Mesendoderm (in vitro differentiated cells): ENCODE data around the gene NECTIN4.

ENCODE experiments used
- DNase-seq: peaks from one replicate; pipeline ENCODE4 v3.0.0; 2013
- H2AK5ac ChIP-seq: 2 replicates; pipeline ENCODE4 v1.6.1; 2013; ENCODE audit warnings: low read length, inconsistent platforms
- H2BK120ac ChIP-seq: 2 replicates; pipeline ENCODE4 v1.6.1; 2013; ENCODE audit warnings: low read depth, mild to moderate bottlenecking, low read length, moderate library complexity, mixed read lengths
- H2BK15ac ChIP-seq: replicated peaks from 2 replicates; pipeline ENCODE4 v1.6.1; 2013; ENCODE audit warnings: low read depth, mild to moderate bottlenecking, moderate library complexity
- H2BK5ac ChIP-seq: 2 replicates; pipeline ENCODE4 v1.6.1; 2013; ENCODE audit warnings: low read length, inconsistent platforms
- H3K18ac ChIP-seq: 2 replicates; pipeline ENCODE4 v1.6.1; 2013; ENCODE audit warnings: mild to moderate bottlenecking, low read length, mixed read lengths
- H3K23ac ChIP-seq: one replicate; pipeline ENCODE4 v1.6.1; 2013; ENCODE audit warnings: low read length
- H3K27ac ChIP-seq: 2 replicates; pipeline ENCODE4 v1.5.1; 2013; ENCODE audit warnings: low read depth, mild to moderate bottlenecking, inconsistent platforms, low read length, moderate library complexity
- H3K27me3 ChIP-seq: 2 replicates; pipeline ENCODE4 v1.6.1; 2013; ENCODE audit warnings: low read length, control low read depth, mild to moderate bottlenecking, inconsistent platforms; ENCODE audit not compliant: insufficient read depth, poor library complexity
- H3K36me3 ChIP-seq: 2 replicates; pipeline ENCODE4 v1.6.1; 2013; ENCODE audit warnings: low read length, inconsistent platforms; ENCODE audit not compliant: control insufficient read depth, insufficient read depth
- H3K4ac ChIP-seq: one replicate; pipeline ENCODE4 v1.6.1; 2013; ENCODE audit warnings: low read depth, mild to moderate bottlenecking, low read length, moderate library complexity
- H3K4me1 ChIP-seq: 2 replicates; pipeline ENCODE4 v1.6.1; 2013; ENCODE audit warnings: low read depth, low read length, inconsistent platforms; ENCODE audit not compliant: control insufficient read depth
- H3K4me2 ChIP-seq: 2 replicates; pipeline ENCODE4 v1.6.1; 2013; ENCODE audit warnings: low read length
- H3K4me3 ChIP-seq: 2 replicates; pipeline ENCODE4 v1.5.1; 2013; ENCODE audit warnings: mild to moderate bottlenecking, low read length
- H3K56ac ChIP-seq: one replicate; pipeline ENCODE4 v1.6.1; 2013; ENCODE audit warnings: low read length
- H3K79me1 ChIP-seq: 2 replicates; pipeline ENCODE4 v1.6.1; 2013; ENCODE audit warnings: low read length, inconsistent platforms
- H3K79me2 ChIP-seq: 2 replicates; pipeline ENCODE4 v1.6.1; 2013; ENCODE audit warnings: mild to moderate bottlenecking, low read length; ENCODE audit not compliant: control insufficient read depth, insufficient read depth
- H3K9ac ChIP-seq: 2 replicates; pipeline ENCODE4 v1.6.1; 2013; ENCODE audit warnings: low read length, inconsistent platforms
- H4K5ac ChIP-seq: one replicate; pipeline ENCODE4 v1.6.1; 2013; ENCODE audit warnings: low read length
- H4K8ac ChIP-seq: one replicate; pipeline ENCODE4 v1.6.1; 2013; ENCODE audit warnings: low read depth, mild to moderate bottlenecking, control low read depth, low read length, moderate library complexity
- WGBS: extraction: QIAGEN DNeasy Blood & Tissue Kit; methylation state at CpG from one replicate; pipeline ENCODE4 v1.1.7; 2013; ENCODE audit warnings: low lambda C conversion rate, missing lambda C conversion rate; ENCODE audit not compliant: insufficient coverage; ENCODE audit errors: extremely low coverage; 5-methylcytosine and 5-hydroxymethylcytosine counted together

The NECTIN4 gene

DNA sequence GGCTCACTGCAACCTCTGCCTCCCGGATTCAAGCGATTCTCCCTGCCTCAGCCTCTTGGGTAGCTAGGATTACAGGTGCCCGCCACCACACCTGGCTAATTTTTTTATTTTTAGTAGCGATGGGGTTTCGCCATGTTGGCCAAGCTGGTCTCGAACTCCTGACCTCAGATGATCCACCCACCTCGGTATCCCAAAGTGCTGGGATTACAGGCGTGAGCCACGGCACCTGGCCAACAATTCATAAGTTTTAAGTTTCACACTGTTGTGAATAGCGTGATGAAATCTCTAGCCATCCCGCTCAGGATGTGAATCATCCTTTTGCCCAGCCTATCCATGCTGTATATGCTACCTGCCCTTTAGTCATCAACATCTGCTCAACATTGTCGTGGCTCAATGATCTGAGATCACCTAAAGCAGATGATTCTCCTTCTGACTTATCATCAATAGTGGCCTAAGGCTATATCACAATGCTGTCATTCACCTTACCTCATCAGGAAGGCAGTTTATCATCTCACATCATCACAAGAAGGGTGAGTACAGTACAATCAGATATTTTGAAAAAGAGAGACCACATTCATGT lies 25.9 kb upstream of the NECTIN4 start:
- WGBS, result no CpG with 5 or more reads among the region's 12 CpGs
- H3K4ac ChIP-seq, result no peak overlapping the region

DNA sequence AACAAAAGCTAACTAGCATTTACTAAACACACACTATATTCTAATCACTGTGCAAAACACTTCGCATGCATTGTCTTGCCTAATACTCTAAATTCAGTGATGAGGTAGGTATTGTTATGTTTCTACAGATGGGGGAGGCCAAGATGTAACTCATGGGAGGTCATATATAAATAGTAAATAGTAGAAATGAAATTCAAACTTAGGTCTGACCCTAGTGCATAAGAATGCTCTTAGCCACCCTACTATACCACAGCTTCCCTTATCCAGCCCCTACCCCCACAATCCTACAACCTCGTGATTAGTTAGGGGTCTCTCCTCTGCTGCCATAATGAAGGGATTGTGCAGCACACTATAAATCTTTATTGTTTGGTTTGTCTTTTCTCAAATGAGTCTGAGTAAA lies 25.2 kb upstream of the NECTIN4 start:
- Histone ChIP-seq H2BK120ac (no peak overlapping the region), H3K4me3 (no peak overlapping the region), H4K8ac (no peak overlapping the region), H3K4me2 (no peak overlapping the region), H2AK5ac (no peak overlapping the region), H3K27me3 (no peaks in the 10 kb centered on the region), H3K4me1 (peaks cover 9% of the 10 kb centered on the region), H4K5ac (no peak overlapping the region), H3K36me3 (no peaks in the 10 kb centered on the region), H3K56ac (no peak overlapping the region), H3K4ac (no peak overlapping the region), H2BK15ac (no peak overlapping the region), H3K9ac (no peak overlapping the region), H3K27ac (no peak overlapping the region), H3K79me2 (peaks cover 49% of the 10 kb centered on the region), H3K18ac (no peak overlapping the region), H3K79me1 (peaks cover 10% of the 10 kb centered on the region), H2BK5ac (no peak overlapping the region), H3K23ac (no peak overlapping the region)
- no peak for DNase-seq
- WGBS, result no CpG with 5 or more reads among the region's 2 CpGs

More for the DNA sequence above, 25.9 kb upstream of the NECTIN4 start:
- H3K27me3 ChIP-seq, result no peaks in the 10 kb centered on the region
- no peak overlapping the region for H2AK5ac ChIP-seq
- DNase-seq, result peak; percentile 46
- no peak overlapping the region for H3K23ac ChIP-seq
- H4K8ac ChIP-seq, result no peak overlapping the region
- no peak overlapping the region for H3K56ac ChIP-seq
- peaks cover 10% of the 10 kb centered on the region for H3K79me1 ChIP-seq
- H3K4me2 ChIP-seq, result no peak overlapping the region
- no peak overlapping the region for H2BK5ac ChIP-seq
- H3K18ac ChIP-seq, result no peak overlapping the region
- no peak overlapping the region for H3K27ac ChIP-seq
- peaks cover 9% of the 10 kb centered on the region for H3K4me1 ChIP-seq
- no peak overlapping the region for H3K4me3 ChIP-seq
- H3K9ac ChIP-seq, result no peak overlapping the region
- no peak overlapping the region for H2BK120ac ChIP-seq
- no peak overlapping the region for H4K5ac ChIP-seq
- no peaks in the 10 kb centered on the region for H3K36me3 ChIP-seq
- H3K79me2 ChIP-seq, result peaks cover 49% of the 10 kb centered on the region
- no peak overlapping the region for H2BK15ac ChIP-seq

DNA sequence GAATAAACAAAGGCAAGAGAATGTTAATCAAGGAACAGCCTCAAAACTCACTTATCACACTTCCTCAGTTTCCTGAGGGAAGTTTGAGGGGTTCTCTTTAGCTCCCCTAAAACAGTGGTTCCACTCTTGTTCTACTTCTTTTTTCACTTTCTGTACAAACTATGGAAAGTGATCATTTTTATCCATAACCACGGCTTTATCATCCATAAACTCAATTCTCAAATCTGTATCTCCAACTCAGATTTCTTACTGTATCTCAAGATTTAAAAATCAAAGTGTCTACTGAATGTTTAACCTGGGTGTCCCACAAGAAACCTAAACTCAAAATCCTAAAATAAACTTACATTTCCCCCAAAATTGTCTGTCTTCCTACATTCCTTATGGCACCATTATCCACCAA lies 24.6 kb upstream of the NECTIN4 start:
- H3K27me3 ChIP-seq, result no peaks in the 10 kb centered on the region
- H2BK5ac ChIP-seq, result no peak overlapping the region
- H3K23ac ChIP-seq, result no peak overlapping the region

DNA sequence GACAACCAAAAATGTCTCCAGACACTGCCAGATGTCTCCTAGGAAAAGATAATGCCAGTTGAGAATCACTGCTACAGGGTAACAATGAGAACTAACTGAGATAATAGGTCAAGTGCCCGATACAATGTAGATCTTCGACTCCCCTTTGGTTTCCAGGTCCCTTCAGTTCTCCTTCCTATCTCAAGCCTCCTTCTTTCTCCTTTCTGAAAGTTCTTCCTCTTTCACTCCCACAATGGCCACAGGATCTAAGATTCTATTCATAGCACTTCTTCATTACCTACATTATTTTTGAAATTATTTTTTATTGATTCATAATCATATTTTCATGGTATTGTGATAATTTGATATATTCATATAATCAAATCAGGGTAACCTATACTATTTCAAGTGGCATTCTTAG lies 22.2 kb upstream of the NECTIN4 start:
- Histone ChIP-seq H4K5ac (no peak overlapping the region), H3K4ac (no peak overlapping the region), H4K8ac (no peak overlapping the region), H3K18ac (no peak overlapping the region), H3K36me3 (no peaks in the 10 kb centered on the region), H3K4me2 (no peak overlapping the region), H3K27me3 (no peaks in the 10 kb centered on the region), H3K79me1 (peaks cover 6% of the 10 kb centered on the region), H3K23ac (no peak overlapping the region), H2BK15ac (no peak overlapping the region), H2AK5ac (no peak overlapping the region), H3K79me2 (peaks cover 30% of the 10 kb centered on the region), H3K4me1 (no peaks in the 10 kb centered on the region), H2BK120ac (no peak overlapping the region), H2BK5ac (no peak overlapping the region), H3K9ac (no peak overlapping the region), H3K4me3 (no peak overlapping the region), H3K27ac (no peak overlapping the region), H3K56ac (no peak overlapping the region)
- no peak for DNase-seq
- no CpG with 5 or more reads among the region's 2 CpGs for WGBS

More for the DNA sequence above, 24.6 kb upstream of the NECTIN4 start:
- no peak overlapping the region for H3K4me2 ChIP-seq
- H3K4me3 ChIP-seq, result no peak overlapping the region
- H3K36me3 ChIP-seq, result no peaks in the 10 kb centered on the region
- no peak overlapping the region for H2AK5ac ChIP-seq
- H3K79me2 ChIP-seq, result peaks cover 46% of the 10 kb centered on the region
- no peak for DNase-seq
- peaks cover 10% of the 10 kb centered on the region for H3K79me1 ChIP-seq
- no peak overlapping the region for H3K4ac ChIP-seq
- H3K18ac ChIP-seq, result no peak overlapping the region
- H4K8ac ChIP-seq, result no peak overlapping the region
- H3K4me1 ChIP-seq, result peaks cover 4% of the 10 kb centered on the region
- H4K5ac ChIP-seq, result no peak overlapping the region
- H2BK15ac ChIP-seq, result no peak overlapping the region
- H2BK120ac ChIP-seq, result no peak overlapping the region
- H3K56ac ChIP-seq, result no peak overlapping the region
- no CpG with 5 or more reads among the region's 1 CpG for WGBS
- no peak overlapping the region for H3K27ac ChIP-seq
- no peak overlapping the region for H3K9ac ChIP-seq

DNA sequence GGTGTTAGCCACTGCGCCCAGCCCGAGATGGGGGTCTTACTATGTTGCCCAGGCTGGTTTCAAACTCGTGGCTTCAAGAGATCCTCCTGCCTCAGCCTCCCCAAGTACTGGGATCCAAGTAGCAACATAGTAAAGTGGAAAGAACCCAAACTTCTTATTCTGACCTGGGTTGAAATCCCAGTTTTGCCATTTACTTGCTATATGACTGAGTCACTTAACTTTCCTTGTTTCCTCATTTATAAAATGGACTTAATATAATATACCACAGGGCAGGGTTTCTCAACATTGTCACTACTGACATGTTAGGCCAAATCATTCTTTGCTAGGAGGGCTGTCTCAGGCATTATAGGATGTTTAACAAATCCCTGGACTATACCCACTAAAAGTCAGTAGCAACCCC lies 21.8 kb upstream of the NECTIN4 start:
- Histone ChIP-seq H4K8ac (no peak overlapping the region), H3K4ac (no peak overlapping the region), H3K36me3 (no peaks in the 10 kb centered on the region), H3K23ac (no peak overlapping the region), H3K79me2 (peaks cover 26% of the 10 kb centered on the region), H3K18ac (no peak overlapping the region), H3K4me3 (no peak overlapping the region), H4K5ac (no peak overlapping the region), H2BK120ac (no peak overlapping the region), H2BK5ac (no peak overlapping the region), H3K27ac (no peak overlapping the region), H3K79me1 (peaks cover 8% of the 10 kb centered on the region), H3K56ac (no peak overlapping the region), H2AK5ac (no peak overlapping the region), H2BK15ac (no peak overlapping the region), H3K9ac (no peak overlapping the region), H3K27me3 (no peaks in the 10 kb centered on the region), H3K4me2 (no peak overlapping the region), H3K4me1 (no peaks in the 10 kb centered on the region)
- no CpG with 5 or more reads among the region's 3 CpGs for WGBS
- DNase-seq, result no peak

DNA sequence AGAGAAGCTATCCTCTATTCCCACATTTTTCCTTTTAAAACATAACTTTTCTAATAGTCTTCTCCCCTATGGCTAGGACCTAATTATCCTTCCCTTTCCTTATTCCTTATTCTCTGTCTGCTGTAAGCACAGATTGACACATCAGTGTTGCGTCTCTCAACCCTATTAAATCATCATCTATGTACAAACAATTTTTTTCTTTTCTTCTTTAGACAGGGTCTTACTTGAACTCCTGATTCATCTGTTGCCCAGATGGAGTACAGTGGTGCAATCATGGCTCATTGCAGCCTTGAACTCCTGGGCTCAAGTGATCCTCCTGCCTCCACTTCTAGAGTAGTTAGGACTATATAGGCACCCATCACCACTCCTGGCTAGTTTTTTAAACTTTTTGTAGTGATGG lies 17.1 kb upstream of the NECTIN4 start:
- H3K79me1 ChIP-seq, result peaks cover 5% of the 10 kb centered on the region
- H3K4me3 ChIP-seq, result no peak overlapping the region
- H2BK15ac ChIP-seq, result no peak overlapping the region
- H3K36me3 ChIP-seq, result no peaks in the 10 kb centered on the region
- DNase-seq, result no peak
- no peak overlapping the region for H3K18ac ChIP-seq
- no peak overlapping the region for H2AK5ac ChIP-seq
- H2BK120ac ChIP-seq, result no peak overlapping the region
- H4K8ac ChIP-seq, result no peak overlapping the region
- H3K4me2 ChIP-seq, result no peak overlapping the region
- no CpG with 5 or more reads among the region's 1 CpG for WGBS
- no peaks in the 10 kb centered on the region for H3K79me2 ChIP-seq
- no peaks in the 10 kb centered on the region for H3K27me3 ChIP-seq
- no peak overlapping the region for H2BK5ac ChIP-seq
- H3K4me1 ChIP-seq, result no peaks in the 10 kb centered on the region
- H3K4ac ChIP-seq, result no peak overlapping the region
- H3K27ac ChIP-seq, result no peak overlapping the region
- no peak overlapping the region for H3K56ac ChIP-seq
- H3K9ac ChIP-seq, result no peak overlapping the region
- no peak overlapping the region for H4K5ac ChIP-seq
- H3K23ac ChIP-seq, result no peak overlapping the region
